ENCODE data around the gene PRPF39. TPM values are rescaled to one million over a fixed set of nuclear protein-coding genes. Genes with fewer than 3 reads are reported as not detected.

PRPF39 gene
- total and polyA plus RNA-seq, 2 donors from 2014 or later = 15.4 to 35.6 TPM

DNA sequence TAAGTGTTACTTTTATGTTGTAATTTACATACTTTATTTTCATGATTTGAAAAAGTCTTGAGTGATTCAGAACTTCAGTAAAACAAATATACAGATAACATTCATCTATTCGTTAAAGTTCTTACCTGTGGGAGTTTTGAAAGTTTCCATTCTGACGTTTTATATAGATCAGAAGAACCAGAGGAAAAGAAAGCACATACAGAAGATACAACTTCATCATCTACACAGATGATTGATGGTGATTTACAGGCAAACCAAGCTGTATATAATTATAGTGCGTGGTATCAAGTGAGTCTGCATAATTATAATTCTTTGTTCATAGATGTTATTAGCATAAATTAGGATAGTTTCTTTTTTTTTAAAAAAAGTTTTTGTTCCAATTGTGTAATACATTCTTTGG is 30.4 kb downstream of the PRPF39 start:
- Histone ChIP-seq H3K36me3 (ENCODE audit: control insufficient read depth in 2 of 3, insufficient read depth in 3 of 3, low read length in 3 of 3) (peaks cover 8 to 49% (median 19%) of the 10 kb centered on the region in 3 donors), H3K9ac (ENCODE audit: low read length in 3 of 3) (no peak overlapping the region), H3K27ac (ENCODE audit: low read depth in 2 of 2, low read length in 2 of 2) (no peak overlapping the region), H3K4me1 (ENCODE audit: control insufficient read depth in 2 of 3, insufficient read depth in 2 of 3, low read depth in 1 of 3, low read length in 3 of 3) (no peaks in the 10 kb centered on the region), H3K9me3 (ENCODE audit: control insufficient read depth in 2 of 3, insufficient read depth in 1 of 3, low read length in 3 of 3) (no peaks in the 10 kb centered on the region), H3K4me3 (ENCODE audit: low read length in 3 of 3) (no peak overlapping the region), H3K27me3 (ENCODE audit: control insufficient read depth, insufficient read depth, low read length) (no peaks in the 10 kb centered on the region)
- no peak for DNase-seq
- intact Hi-C loops (cut with DNase I) = no loop called here
- TF ChIP-seq, protein P1, sequence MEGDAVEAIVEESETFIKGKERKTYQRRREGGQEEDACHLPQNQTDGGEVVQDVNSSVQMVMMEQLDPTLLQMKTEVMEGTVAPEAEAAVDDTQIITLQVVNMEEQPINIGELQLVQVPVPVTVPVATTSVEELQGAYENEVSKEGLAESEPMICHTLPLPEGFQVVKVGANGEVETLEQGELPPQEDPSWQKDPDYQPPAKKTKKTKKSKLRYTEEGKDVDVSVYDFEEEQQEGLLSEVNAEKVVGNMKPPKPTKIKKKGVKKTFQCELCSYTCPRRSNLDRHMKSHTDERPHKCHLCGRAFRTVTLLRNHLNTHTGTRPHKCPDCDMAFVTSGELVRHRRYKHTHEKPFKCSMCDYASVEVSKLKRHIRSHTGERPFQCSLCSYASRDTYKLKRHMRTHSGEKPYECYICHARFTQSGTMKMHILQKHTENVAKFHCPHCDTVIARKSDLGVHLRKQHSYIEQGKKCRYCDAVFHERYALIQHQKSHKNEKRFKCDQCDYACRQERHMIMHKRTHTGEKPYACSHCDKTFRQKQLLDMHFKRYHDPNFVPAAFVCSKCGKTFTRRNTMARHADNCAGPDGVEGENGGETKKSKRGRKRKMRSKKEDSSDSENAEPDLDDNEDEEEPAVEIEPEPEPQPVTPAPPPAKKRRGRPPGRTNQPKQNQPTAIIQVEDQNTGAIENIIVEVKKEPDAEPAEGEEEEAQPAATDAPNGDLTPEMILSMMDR (IDR thresholded peaks at IDR 0.05; ENCODE audit: borderline replicate concordance, extremely low read depth, insufficient read depth) = no peak
- FAIRE-seq = no peak

DNA sequence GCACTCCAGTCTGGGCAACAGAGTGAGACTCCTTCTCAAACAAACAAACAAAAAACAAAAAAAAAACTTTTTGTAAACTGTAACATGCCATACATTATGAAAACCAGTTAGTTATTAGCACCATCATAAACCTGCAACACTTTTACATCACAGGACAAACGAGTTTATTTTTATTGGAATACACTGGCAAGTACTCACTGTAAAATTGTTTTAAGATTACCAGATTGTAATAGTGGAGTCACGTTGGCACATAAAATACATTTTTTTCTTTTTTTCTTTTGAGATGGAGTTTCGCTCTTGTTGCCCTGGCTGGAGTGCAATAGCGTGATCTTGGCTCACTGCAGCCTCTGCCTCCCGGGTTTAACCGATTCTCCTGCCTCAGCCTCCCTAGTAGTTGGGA is 34.7 kb downstream of the PRPF39 start:
- TF ChIP-seq, protein P1 (IDR thresholded peaks at IDR 0.05; ENCODE audit: borderline replicate concordance, extremely low read depth, insufficient read depth) = no peak
- intact Hi-C loops (cut with DNase I) = no loop called here
- no peaks in the 10 kb centered on the region for H3K27me3 ChIP-seq (ENCODE audit: control insufficient read depth, insufficient read depth, low read length)
- no peaks in the 10 kb centered on the region for H3K4me1 ChIP-seq (ENCODE audit: control insufficient read depth in 2 of 3, insufficient read depth in 2 of 3, low read depth in 1 of 3, low read length in 3 of 3)
- no peak for FAIRE-seq
- H3K36me3 ChIP-seq (ENCODE audit: control insufficient read depth in 2 of 3, insufficient read depth in 3 of 3, low read length in 3 of 3) = peaks cover 10 to 39% (median 21%) of the 10 kb centered on the region in 3 donors
- no peak for DNase-seq
- no peak overlapping the region for H3K27ac ChIP-seq (ENCODE audit: low read depth in 2 of 2, low read length in 2 of 2)
- H3K9me3 ChIP-seq (ENCODE audit: control insufficient read depth in 2 of 3, insufficient read depth in 1 of 3, low read length in 3 of 3) = no peaks in the 10 kb centered on the region
- H3K9ac ChIP-seq (ENCODE audit: low read length in 3 of 3) = no peak overlapping the region
- no peak overlapping the region for H3K4me3 ChIP-seq (ENCODE audit: low read length in 3 of 3)

DNA sequence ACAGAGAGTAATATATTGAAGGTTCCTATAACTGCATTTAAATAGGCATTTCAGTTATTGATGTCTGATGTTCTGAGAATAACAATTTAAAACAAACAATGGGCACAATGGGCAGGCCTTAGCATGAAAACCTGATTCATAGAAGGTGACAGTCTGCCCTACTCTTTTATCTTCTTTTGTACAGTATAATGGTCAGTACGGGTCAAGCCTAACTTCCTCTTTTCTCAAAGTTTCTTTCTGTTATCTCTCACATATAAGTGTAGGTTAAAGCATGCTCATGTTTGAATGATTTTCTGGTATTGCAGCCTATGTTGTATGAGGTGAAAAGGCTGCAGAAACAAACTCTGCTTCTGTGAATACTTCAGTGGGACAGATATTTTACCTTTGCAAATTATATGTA is 36.2 kb downstream of the PRPF39 start:
- Histone ChIP-seq H3K4me3 (ENCODE audit: low read length in 3 of 3) (no peak overlapping the region), H3K27me3 (ENCODE audit: control insufficient read depth, insufficient read depth, low read length) (no peaks in the 10 kb centered on the region), H3K9ac (ENCODE audit: low read length in 3 of 3) (no peak overlapping the region), H3K27ac (ENCODE audit: low read depth in 2 of 2, low read length in 2 of 2) (no peak overlapping the region), H3K9me3 (ENCODE audit: control insufficient read depth in 2 of 3, insufficient read depth in 1 of 3, low read length in 3 of 3) (no peaks in the 10 kb centered on the region), H3K4me1 (ENCODE audit: control insufficient read depth in 2 of 3, insufficient read depth in 2 of 3, low read depth in 1 of 3, low read length in 3 of 3) (no peaks in the 10 kb centered on the region), H3K36me3 (ENCODE audit: control insufficient read depth in 2 of 3, insufficient read depth in 3 of 3, low read length in 3 of 3) (peaks cover 10 to 35% (median 23%) of the 10 kb centered on the region in 3 donors)
- DNase-seq (no peak), FAIRE-seq (no peak)
- intact Hi-C loops (cut with DNase I) = no loop called here
- TF ChIP-seq, protein P1 (IDR thresholded peaks at IDR 0.05; ENCODE audit: borderline replicate concordance, extremely low read depth, insufficient read depth) = no peak

DNA sequence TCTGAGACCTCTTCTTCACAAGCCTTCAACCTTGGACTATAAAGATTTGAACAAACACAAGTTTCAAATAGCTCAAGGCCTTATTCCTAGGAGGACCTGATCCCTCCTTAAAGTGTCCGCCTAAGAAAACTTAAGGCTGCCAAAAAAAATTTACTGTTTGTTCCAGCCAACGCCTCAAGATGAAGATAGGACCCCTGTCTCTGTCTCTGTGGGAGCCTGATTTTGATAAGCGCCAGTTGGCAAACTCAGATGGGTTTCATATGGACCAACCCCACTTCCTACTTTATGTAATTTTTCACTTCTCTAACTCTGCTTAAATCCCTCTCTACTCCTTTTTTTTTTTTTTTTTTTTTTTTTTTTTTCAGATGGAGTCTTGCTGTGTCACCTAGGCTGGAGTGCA is 39.4 kb downstream of the PRPF39 start:
- TF ChIP-seq, protein P1 (IDR thresholded peaks at IDR 0.05; ENCODE audit: borderline replicate concordance, extremely low read depth, insufficient read depth) = no peak
- H3K36me3 ChIP-seq (ENCODE audit: control insufficient read depth in 2 of 3, insufficient read depth in 3 of 3, low read length in 3 of 3) = peaks cover 6 to 16% (median 13%) of the 10 kb centered on the region in 3 donors
- H3K27ac ChIP-seq (ENCODE audit: low read depth in 2 of 2, low read length in 2 of 2) = no peak overlapping the region
- DNase-seq (no peak), FAIRE-seq (no peak)
- no peaks in the 10 kb centered on the region for H3K4me1 ChIP-seq (ENCODE audit: control insufficient read depth in 2 of 3, insufficient read depth in 2 of 3, low read depth in 1 of 3, low read length in 3 of 3)
- intact Hi-C loops (cut with DNase I) = no loop called here
- H3K9me3 ChIP-seq (ENCODE audit: control insufficient read depth in 2 of 3, insufficient read depth in 1 of 3, low read length in 3 of 3) = no peaks in the 10 kb centered on the region
- no peak overlapping the region for H3K9ac ChIP-seq (ENCODE audit: low read length in 3 of 3)
- H3K4me3 ChIP-seq (ENCODE audit: low read length in 3 of 3) = no peak overlapping the region
- no peaks in the 10 kb centered on the region for H3K27me3 ChIP-seq (ENCODE audit: control insufficient read depth, insufficient read depth, low read length)
